Dendritic cell treated with granulocyte-macrophage colony-stimulating factor and Interleukin-4, amounts not matched to agents 40 ng/mL and 50 ng/mL, for 4 days (primary cell): ENCODE measurements around the gene GRM7.

Experiments used
- H3K27ac Mint-ChIP-seq: one replicate; pipeline ENCODE4 v1.8.0; 2022; ENCODE audit warnings: mild to moderate bottlenecking, mixed read lengths
- H3K27me3 Mint-ChIP-seq: one replicate; pipeline ENCODE4 v1.8.0; 2022; ENCODE audit warnings: mild to moderate bottlenecking, mixed read lengths
- H3K36me3 Mint-ChIP-seq: one replicate; pipeline ENCODE4 v1.8.0; 2022; ENCODE audit warnings: low read depth, mixed read lengths
- H3K4me1 Mint-ChIP-seq: one replicate; pipeline ENCODE4 v1.8.0; 2022; ENCODE audit warnings: low read depth, mixed read lengths
- H3K4me3 Mint-ChIP-seq: one replicate; pipeline ENCODE4 v1.8.0; 2022; ENCODE audit warnings: mild to moderate bottlenecking, moderate library complexity, mixed read lengths
- H3K9me3 Mint-ChIP-seq: one replicate; pipeline ENCODE4 v1.8.0; 2022; ENCODE audit warnings: mixed read lengths
- intact Hi-C: fragments of 100-400 bp; cut with micrococcal nuclease; formaldehyde crosslinking; loops from one replicate; pipeline ENCODE4 v1.15.0; 2022

GRM7 gene

DNA sequence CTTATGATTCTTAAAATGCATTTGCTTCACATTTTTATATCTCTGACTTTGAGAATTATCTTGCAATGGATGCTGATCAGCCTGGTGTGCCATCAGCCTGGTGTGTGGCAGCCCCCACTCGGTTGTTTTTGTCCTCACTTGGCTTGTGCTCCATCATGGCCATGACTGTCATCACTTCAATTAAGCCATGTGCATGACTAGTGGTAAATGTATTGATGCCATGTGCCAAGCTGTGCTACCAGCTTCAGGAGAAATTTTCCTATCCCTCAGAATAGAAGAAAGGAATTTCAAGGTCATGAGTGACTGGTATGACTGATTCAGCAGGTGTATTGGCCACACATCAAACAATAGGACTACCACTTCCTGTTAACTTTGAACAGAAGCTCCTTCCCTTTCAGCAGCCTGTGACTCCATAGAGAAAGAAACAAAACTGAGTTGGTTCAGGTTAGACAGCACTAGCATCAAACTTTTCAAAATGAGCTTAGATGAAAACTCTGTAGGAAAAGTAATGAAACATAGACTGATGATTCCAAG, 251.7 kb downstream of the GRM7 start:
- no peaks in the 10 kb centered on the region for H3K9me3 Mint-ChIP-seq
- H3K4me1 Mint-ChIP-seq, result no peaks in the 10 kb centered on the region
- intact Hi-C loops, result no loop called here

DNA sequence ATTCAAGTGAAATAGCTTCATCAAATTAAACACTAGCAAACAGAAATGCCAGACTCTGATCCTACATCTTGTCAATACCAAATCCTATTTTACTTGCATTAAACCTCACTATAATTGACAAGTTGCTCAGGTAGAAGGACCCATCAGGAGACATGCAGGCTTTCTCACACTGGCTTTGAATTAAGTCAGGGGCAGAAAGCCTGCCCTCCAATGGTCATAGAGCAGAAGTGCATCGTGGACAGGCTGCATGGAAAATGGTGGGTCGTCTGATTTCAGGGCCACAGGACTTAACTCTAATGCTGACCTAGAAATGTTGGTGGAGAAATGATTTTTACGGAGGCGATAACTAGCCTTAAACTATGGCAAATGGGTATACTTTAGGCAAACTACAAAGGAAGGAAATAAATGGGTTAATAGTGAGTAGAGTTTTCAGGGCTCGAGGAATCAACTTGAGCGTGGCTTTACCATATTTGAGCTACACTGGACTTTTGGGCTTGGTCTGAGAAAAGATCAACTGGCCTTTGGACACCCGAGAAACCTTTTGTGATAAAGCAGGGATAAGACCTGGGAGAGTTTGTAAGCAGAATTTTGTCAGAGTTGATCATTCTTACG, 283.9 kb downstream of the GRM7 start:
- no peak overlapping the region for H3K27ac Mint-ChIP-seq
- no peaks in the 10 kb centered on the region for H3K4me1 Mint-ChIP-seq
- intact Hi-C loops, result no loop called here
- H3K36me3 Mint-ChIP-seq, result no peaks in the 10 kb centered on the region
- no peak overlapping the region for H3K4me3 Mint-ChIP-seq
- no peaks in the 10 kb centered on the region for H3K9me3 Mint-ChIP-seq
- no peaks in the 10 kb centered on the region for H3K27me3 Mint-ChIP-seq

More for the DNA sequence above, 251.7 kb downstream of the GRM7 start:
- no peaks in the 10 kb centered on the region for H3K27me3 Mint-ChIP-seq
- no peak overlapping the region for H3K27ac Mint-ChIP-seq
- H3K36me3 Mint-ChIP-seq, result no peaks in the 10 kb centered on the region
- H3K4me3 Mint-ChIP-seq, result no peak overlapping the region

DNA sequence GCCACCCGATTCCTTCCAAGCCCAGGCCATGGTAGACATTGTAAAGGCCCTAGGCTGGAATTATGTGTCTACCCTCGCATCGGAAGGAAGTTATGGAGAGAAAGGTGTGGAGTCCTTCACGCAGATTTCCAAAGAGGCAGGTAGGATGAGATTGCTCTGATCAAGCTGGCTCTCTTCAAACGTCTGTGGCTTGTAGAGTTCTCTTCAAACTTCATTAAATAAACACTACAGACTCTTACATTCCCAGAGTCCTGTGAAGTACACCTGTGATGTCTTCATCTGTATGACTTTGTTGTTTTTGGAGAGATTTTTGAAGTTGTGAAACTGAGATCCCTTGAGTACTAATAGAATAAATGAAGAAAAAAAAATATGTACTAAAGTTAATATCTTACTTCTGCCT, 285.6 kb downstream of the GRM7 start:
- Mint-ChIP-seq H3K4me3 (no peak overlapping the region), H3K36me3 (no peaks in the 10 kb centered on the region), H3K9me3 (no peaks in the 10 kb centered on the region), H3K4me1 (no peaks in the 10 kb centered on the region), H3K27ac (no peak overlapping the region), H3K27me3 (no peaks in the 10 kb centered on the region)
- intact Hi-C loops, result no loop called here

DNA sequence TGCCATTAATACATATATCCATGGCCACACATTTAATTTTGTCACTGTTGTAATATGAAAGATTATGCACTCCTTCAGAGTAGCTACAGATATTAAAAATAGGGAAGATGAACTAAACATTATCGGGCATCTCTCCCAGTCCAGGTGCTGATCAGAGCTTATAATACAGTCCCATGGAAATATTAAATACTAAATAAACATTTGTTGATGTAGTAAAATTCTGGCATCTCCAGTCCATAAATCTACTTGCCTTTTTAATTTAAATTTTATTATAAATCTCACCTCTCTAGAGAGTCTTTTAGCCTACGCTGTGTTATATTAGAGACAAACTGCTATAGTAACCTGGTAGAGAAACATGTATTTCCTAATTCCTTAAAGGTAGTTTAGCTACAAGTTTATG, 297.6 kb downstream of the GRM7 start:
- H3K4me3 Mint-ChIP-seq, result no peak overlapping the region
- H3K36me3 Mint-ChIP-seq, result no peaks in the 10 kb centered on the region
- H3K27ac Mint-ChIP-seq, result no peak overlapping the region
- H3K27me3 Mint-ChIP-seq, result no peaks in the 10 kb centered on the region
- no peaks in the 10 kb centered on the region for H3K4me1 Mint-ChIP-seq
- intact Hi-C loops, result no loop called here
- H3K9me3 Mint-ChIP-seq, result peaks cover 14% of the 10 kb centered on the region

DNA sequence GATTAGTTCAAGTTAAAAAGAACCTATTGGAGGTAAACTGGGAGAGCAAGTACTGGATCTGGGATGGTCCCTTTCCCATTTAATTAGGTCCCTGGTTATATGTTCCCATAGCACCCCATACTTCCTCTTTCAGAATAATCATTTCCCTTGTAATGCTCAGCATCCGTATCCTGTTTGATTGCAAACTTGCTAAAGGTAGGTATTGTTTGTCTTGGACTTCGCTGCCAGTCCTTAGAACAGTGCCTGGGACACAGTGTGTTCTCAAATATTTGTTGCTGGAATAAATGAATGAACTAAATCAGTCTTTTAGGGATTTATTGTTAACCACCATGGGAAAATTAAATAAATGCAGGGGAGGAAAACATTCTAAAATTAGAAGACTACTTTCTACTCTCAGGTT, 299.8 kb downstream of the GRM7 start:
- Mint-ChIP-seq H3K4me1 (no peaks in the 10 kb centered on the region), H3K36me3 (no peaks in the 10 kb centered on the region), H3K4me3 (no peak overlapping the region), H3K27ac (no peak overlapping the region), H3K9me3 (peaks cover 13% of the 10 kb centered on the region), H3K27me3 (no peaks in the 10 kb centered on the region)
- intact Hi-C loops, result no loop called here

DNA sequence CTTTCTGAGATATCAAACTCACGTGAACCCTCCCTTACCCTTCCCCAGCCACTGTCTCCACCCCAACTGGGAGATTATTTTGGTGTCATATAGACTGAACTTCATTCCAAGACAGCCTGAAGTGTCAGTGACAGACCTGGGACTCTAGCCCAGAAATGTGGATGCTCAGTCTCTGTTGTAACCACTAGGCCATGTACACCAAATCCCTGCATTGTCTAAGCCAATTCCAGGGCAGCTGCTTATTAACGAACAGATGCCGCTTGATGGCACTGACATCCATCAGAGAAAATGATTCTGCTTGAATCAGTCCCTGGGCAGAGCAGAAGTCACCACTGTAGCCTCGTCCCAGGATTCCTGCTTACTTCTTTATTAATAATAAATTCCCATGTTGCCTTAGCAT, 305.5 kb downstream of the GRM7 start:
- Mint-ChIP-seq H3K27ac (no peak overlapping the region), H3K4me1 (no peaks in the 10 kb centered on the region), H3K36me3 (no peaks in the 10 kb centered on the region), H3K4me3 (no peak overlapping the region), H3K27me3 (no peaks in the 10 kb centered on the region), H3K9me3 (peaks cover 6% of the 10 kb centered on the region)
- intact Hi-C loops, result no loop called here

DNA sequence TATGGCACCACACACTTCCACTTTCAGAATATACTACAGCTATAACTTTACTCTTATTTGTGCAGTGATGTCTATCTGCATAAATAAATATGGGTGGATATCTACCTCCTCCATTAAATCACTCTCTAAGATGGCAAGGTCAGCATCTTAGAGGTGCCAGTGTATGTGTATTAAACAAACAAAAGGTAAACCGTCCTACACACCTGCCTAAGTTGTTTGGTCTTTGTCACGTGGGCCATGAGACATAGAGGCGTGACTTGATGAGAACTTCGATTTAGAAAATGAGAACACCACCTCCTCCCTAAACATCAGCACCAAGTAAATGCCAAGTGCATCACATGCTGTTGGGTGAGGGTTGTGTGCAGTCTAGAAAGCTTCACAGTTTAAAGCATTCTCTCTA, 310.6 kb downstream of the GRM7 start:
- Mint-ChIP-seq H3K27me3 (no peaks in the 10 kb centered on the region), H3K9me3 (no peaks in the 10 kb centered on the region), H3K4me3 (no peak overlapping the region), H3K36me3 (no peaks in the 10 kb centered on the region), H3K4me1 (no peaks in the 10 kb centered on the region), H3K27ac (no peak overlapping the region)
- intact Hi-C loops, result no loop called here

DNA sequence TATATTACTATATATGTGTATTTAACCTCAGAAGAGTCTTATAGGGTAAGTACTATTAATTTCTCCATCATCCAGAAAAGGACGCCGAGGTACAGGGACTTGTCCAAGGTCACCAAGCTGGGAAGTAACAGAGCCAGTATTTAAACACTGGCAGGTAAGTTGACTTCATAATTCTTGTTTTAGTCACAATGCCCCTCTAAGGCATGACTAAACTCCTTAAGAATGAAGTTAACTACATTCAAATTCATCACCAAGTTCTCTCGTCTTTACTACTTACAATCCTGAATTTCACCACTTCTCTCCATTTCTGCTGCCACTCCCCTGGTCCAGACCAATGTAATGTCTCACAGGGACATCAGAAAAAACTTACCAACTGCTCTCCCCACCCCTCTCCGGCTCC, 312.1 kb downstream of the GRM7 start:
- Mint-ChIP-seq H3K36me3 (no peaks in the 10 kb centered on the region), H3K4me3 (no peak overlapping the region), H3K27me3 (no peaks in the 10 kb centered on the region), H3K27ac (no peak overlapping the region), H3K4me1 (no peaks in the 10 kb centered on the region), H3K9me3 (no peaks in the 10 kb centered on the region)
- intact Hi-C loops, result no loop called here

DNA sequence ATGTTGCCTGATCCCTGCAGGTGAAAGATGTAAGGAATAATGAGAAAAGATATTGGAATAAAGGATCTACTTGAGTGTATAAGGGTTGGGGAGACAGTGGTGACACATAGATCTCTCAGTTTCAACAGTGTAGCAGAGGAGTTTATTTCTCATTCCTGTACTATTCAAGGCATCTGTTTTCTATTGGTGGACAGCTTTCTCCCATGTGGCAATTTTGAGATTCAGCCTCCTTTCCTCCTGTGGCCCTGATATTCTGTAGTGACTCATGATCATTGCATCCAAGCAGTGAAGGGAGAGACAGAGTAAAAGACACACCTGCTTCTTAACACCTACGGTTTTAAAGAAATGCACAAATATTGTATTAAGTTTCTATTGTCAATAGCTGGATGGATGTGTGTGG, 327.6 kb downstream of the GRM7 start:
- H3K9me3 Mint-ChIP-seq, result peaks cover 30% of the 10 kb centered on the region
- H3K27ac Mint-ChIP-seq, result no peak overlapping the region
- no peak overlapping the region for H3K4me3 Mint-ChIP-seq
- no peaks in the 10 kb centered on the region for H3K27me3 Mint-ChIP-seq
- no peaks in the 10 kb centered on the region for H3K4me1 Mint-ChIP-seq
- no peaks in the 10 kb centered on the region for H3K36me3 Mint-ChIP-seq
- intact Hi-C loops, result no loop called here

DNA sequence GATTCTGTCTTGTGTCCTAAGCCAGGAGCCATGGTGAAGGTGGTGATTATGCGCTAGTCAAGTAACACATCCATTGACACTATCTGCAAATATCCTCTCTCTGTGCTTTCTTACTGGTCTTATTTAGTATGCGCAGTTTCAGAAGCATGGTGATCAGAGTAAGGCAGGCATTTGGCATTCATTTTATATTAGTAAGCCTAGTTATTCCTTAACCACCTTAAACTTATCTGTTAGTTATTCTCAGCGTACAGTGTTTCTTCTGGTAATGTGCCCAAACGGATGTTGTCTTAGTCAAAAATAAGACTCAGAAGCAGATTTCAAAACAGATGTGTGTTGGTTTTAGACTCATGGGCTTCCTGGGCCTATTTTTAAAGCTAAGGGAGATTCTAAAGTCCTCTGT, 329.2 kb downstream of the GRM7 start:
- Mint-ChIP-seq H3K4me1 (no peaks in the 10 kb centered on the region), H3K9me3 (peaks cover 34% of the 10 kb centered on the region), H3K36me3 (no peaks in the 10 kb centered on the region), H3K27me3 (no peaks in the 10 kb centered on the region), H3K4me3 (no peak overlapping the region), H3K27ac (no peak overlapping the region)
- intact Hi-C loops, result no loop called here

DNA sequence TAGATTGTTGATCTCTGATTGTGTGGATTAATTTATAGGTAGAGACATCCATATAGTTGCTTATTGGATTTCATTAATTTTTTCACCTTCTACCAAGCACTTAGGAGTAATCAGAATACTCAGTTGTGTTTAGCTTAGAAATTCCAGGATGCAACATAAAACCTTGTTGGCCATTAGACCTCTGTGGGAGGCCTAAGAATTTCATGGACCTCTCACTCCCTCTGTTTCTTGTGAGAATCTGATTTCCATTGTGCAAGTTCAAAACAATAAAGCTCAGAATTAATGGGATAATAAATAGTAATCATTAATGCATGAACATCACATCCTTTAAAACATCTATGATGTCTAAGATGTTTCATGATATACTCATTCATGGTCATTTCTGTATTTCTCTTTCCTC, 332.4 kb downstream of the GRM7 start:
- Mint-ChIP-seq H3K27me3 (no peaks in the 10 kb centered on the region), H3K27ac (no peak overlapping the region), H3K9me3 (peaks cover 27% of the 10 kb centered on the region), H3K36me3 (no peaks in the 10 kb centered on the region), H3K4me3 (no peak overlapping the region), H3K4me1 (no peaks in the 10 kb centered on the region)
- intact Hi-C loops, result no loop called here

DNA sequence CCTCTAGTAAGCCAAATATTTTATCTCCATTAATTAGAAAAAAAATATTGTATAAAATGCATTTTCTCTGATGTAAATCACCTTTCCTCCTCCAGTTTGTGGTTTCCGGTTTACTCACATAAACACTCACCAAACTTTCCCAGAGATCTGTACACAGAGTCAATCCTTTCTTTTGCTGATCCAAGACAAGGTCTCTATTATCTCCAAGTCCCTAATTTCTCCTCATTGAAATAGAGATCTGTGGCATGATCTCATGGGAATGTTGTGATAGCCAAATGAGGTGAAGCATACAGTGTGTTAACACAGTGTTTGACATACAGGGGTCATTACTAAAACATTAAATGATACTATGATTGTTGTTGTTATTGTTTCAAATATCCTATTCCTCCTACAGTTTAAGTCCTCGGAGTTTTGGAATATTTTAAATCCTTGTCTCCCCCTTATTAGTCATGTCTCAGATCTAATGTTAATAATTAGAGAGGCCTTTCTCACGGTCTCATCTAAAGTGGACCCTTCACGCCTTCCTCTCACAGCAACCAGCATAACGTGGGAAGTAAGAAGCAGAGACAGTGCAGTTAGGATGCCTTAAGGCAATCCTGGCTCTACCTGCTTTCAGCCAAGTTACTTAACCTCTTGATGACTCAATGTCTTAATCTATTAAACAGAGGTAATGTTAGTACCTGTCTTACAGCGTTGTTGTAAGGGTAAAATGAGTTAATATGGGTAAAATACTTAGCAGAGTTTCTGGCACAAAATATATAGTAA, 333.3 kb downstream of the GRM7 start:
- intact Hi-C loops, result no loop called here
- no peaks in the 10 kb centered on the region for H3K36me3 Mint-ChIP-seq
- no peaks in the 10 kb centered on the region for H3K27me3 Mint-ChIP-seq
- H3K9me3 Mint-ChIP-seq, result peaks cover 27% of the 10 kb centered on the region
- H3K27ac Mint-ChIP-seq, result no peak overlapping the region
- H3K4me1 Mint-ChIP-seq, result no peaks in the 10 kb centered on the region
- no peak overlapping the region for H3K4me3 Mint-ChIP-seq

DNA sequence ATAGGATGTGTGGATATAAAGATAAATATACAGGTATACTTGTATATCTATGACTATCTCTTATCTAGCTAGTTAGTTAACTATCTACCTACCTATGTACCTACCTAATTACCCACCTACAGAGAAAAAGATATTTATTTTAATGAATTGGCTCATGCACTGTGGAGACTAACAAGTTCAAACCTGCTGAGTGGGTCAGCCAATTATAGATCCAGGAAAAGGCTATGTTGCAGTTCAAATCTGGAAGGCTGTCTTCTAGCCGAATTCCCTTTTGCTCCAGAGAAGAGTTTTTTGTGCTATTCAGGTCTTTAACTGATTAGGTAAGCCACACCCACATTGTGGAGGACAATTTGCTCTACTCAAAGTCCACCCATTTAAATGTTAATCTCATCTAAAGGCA, 335.0 kb downstream of the GRM7 start:
- H3K27ac Mint-ChIP-seq, result no peak overlapping the region
- intact Hi-C loops, result no loop called here
- peaks cover 27% of the 10 kb centered on the region for H3K9me3 Mint-ChIP-seq
- H3K27me3 Mint-ChIP-seq, result no peaks in the 10 kb centered on the region
- H3K4me3 Mint-ChIP-seq, result no peak overlapping the region
- no peaks in the 10 kb centered on the region for H3K36me3 Mint-ChIP-seq
- no peaks in the 10 kb centered on the region for H3K4me1 Mint-ChIP-seq

DNA sequence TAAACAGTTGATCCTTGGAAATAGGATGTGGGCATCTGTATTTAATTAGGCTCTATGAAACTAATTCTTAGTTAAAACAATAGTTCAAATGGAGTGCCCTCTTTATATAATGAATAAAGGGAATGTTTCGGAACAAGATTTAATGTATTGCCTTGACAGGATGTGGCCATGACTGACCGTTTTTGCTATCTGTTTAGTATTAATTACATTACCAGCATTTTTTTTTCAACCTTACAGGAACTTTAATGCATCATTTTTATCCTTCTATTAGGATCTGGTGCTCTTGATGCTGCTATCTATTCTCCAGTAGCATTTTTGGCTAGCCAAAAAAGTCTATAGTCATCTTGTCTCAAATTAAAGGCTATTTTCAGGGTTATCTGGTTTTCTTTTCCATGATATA, 340.9 kb downstream of the GRM7 start:
- intact Hi-C loops, result no loop called here
- Mint-ChIP-seq H3K4me3 (no peak overlapping the region), H3K27ac (no peak overlapping the region), H3K27me3 (no peaks in the 10 kb centered on the region), H3K36me3 (no peaks in the 10 kb centered on the region), H3K4me1 (peaks cover 11% of the 10 kb centered on the region), H3K9me3 (peaks cover 18% of the 10 kb centered on the region)
